Neural cell (in vitro differentiated cells): ENCODE measurements around the gene PNPLA7. TPM values are rescaled to one million over a fixed set of nuclear protein-coding genes. Genes with fewer than 3 reads are reported as not detected.

Experiments used
- H2AFZ ChIP-seq: fragments of 200-600, 300-800 bp; sonication (generic), shearing (Covaris generic); 2 replicates; pipeline ENCODE4 v1.6.0; 2014; ENCODE audit warnings: low read depth, mild to moderate bottlenecking, antibody characterized with exemption, low read length, moderate library complexity
- H3F3A ChIP-seq: fragments of 200-600 bp; shearing (Covaris generic); 2 replicates; pipeline ENCODE4 v1.6.1; 2016; ENCODE audit warnings: mild to moderate bottlenecking, moderate library complexity, mixed read lengths, antibody characterized with exemption, low read length; ENCODE audit not compliant: insufficient read depth, poor library complexity, severe bottlenecking
- H3K27ac ChIP-seq: fragments of 200-600, 300-800 bp; sonication (generic), shearing (Covaris generic); 2 replicates; pipeline ENCODE4 v1.5.1; 2014; ENCODE audit warnings: mild to moderate bottlenecking, low read length, moderate library complexity
- H3K27me3 ChIP-seq: fragments of 300-800, 200-600 bp; sonication (generic), shearing (Covaris generic); 2 replicates; pipeline ENCODE4 v1.6.0; 2014; ENCODE audit warnings: mild to moderate bottlenecking, low read depth, low read length, moderate library complexity; ENCODE audit not compliant: insufficient read depth
- H3K36me3 ChIP-seq: fragments of 300-800, 200-600 bp; sonication (generic), shearing (Covaris generic); 2 replicates; pipeline ENCODE4 v1.5.1; 2014; ENCODE audit warnings: mild to moderate bottlenecking, antibody characterized with exemption, low read length, moderate library complexity; ENCODE audit not compliant: insufficient read depth
- H3K4me2 ChIP-seq: fragments of 300-800, 200-600 bp; sonication (generic), shearing (Covaris generic); 2 replicates; pipeline ENCODE4 v1.6.0; 2014; ENCODE audit warnings: mild to moderate bottlenecking, low read length
- H3K4me3 ChIP-seq: fragments of 300-800, 200-600 bp; sonication (generic), shearing (Covaris generic); 2 replicates; pipeline ENCODE4 v1.5.1; 2014; ENCODE audit warnings: mild to moderate bottlenecking, low read length, moderate library complexity
- H3K79me2 ChIP-seq: fragments of 200-600 bp; shearing (Covaris generic); replicated peaks from 2 replicates; pipeline ENCODE4 v1.6.0; 2014; ENCODE audit warnings: mild to moderate bottlenecking, low read length, moderate library complexity; ENCODE audit not compliant: insufficient read depth
- H3K9ac ChIP-seq: fragments of 300-800, 200-600 bp; sonication (generic), shearing (Covaris generic); 2 replicates; pipeline ENCODE4 v1.6.1; 2016; ENCODE audit warnings: mild to moderate bottlenecking, low read length, mixed read lengths
- H3K9me2 ChIP-seq: fragments of 200-600 bp; shearing (Covaris generic); 2 replicates; pipeline ENCODE4 v1.6.1; 2016; ENCODE audit warnings: mild to moderate bottlenecking, low read length, mixed read lengths; ENCODE audit not compliant: insufficient read depth
- H3K9me3 ChIP-seq: fragments of 200-600, 300-800 bp; sonication (generic), shearing (Covaris generic); 2 replicates; pipeline ENCODE4 v1.6.1; 2016; ENCODE audit warnings: mild to moderate bottlenecking, mixed run types, low read length, moderate library complexity, mixed read lengths
- H4K20me1 ChIP-seq: fragments of 200-600 bp; shearing (Covaris generic); 2 replicates; pipeline ENCODE4 v1.6.1; 2016; ENCODE audit warnings: mild to moderate bottlenecking, mixed run types; ENCODE audit not compliant: insufficient read depth
- CTCF ChIP-seq: fragments of 450-650 bp; IDR thresholded peaks from 2 replicates; pipeline ENCODE4 v1.5.1; 2014; ENCODE audit warnings: antibody characterized with exemption, mild to moderate bottlenecking, moderate library complexity; ENCODE audit not compliant: poor library complexity, severe bottlenecking
- EP300 ChIP-seq: fragments of 450-650 bp; conservative IDR thresholded peaks from 2 replicates; pipeline ENCODE4 v1.6.1; 2014; ENCODE audit warnings: antibody characterized with exemption, mild to moderate bottlenecking, moderate library complexity; ENCODE audit not compliant: poor library complexity, severe bottlenecking
- EZH2 ChIP-seq: fragments of 200-600, 300-800 bp; shearing (Covaris generic), sonication (generic); IDR thresholded peaks from 2 replicates; pipeline ENCODE4 v1.6.1; 2014; ENCODE audit warnings: antibody characterized with exemption, low read length, borderline replicate concordance, mild to moderate bottlenecking; ENCODE audit not compliant: insufficient read depth, poor library complexity, severe bottlenecking
- MXI1 ChIP-seq: fragments of 450-650 bp; conservative IDR thresholded peaks from 2 replicates; pipeline ENCODE4 v1.6.1; 2014; ENCODE audit warnings: antibody characterized with exemption, mild to moderate bottlenecking; ENCODE audit not compliant: poor library complexity, severe bottlenecking
- POLR2AphosphoS5 ChIP-seq: IDR thresholded peaks from 2 replicates; pipeline ENCODE4 v1.6.1; 2012
- RAD21 ChIP-seq: fragments of 450-650 bp; conservative IDR thresholded peaks from 2 replicates; pipeline ENCODE4 v1.6.1; 2014; ENCODE audit warnings: antibody characterized with exemption, mild to moderate bottlenecking, moderate library complexity
- SMC3 ChIP-seq: fragments of 450-650 bp; conservative IDR thresholded peaks from 2 replicates; pipeline ENCODE4 v1.6.1; 2014; ENCODE audit warnings: antibody characterized with exemption, mild to moderate bottlenecking, moderate library complexity; ENCODE audit not compliant: poor library complexity
- TAF1 ChIP-seq: IDR thresholded peaks from 2 replicates; pipeline ENCODE4 v1.6.1; 2012; ENCODE audit warnings: low read depth
- polyA plus RNA-seq: library from polyadenylated mRNA; depleted of rRNA; stranded (reverse); fragments of >200 nt; gene quantifications from 2 replicates; pipeline ENCODE4 v1.2.3, GENCODE V29; 2014
- TF ChIP-seq, protein P1 (sequence below): IDR thresholded peaks from 2 replicates; pipeline ENCODE4 v1.6.1; 2012; ENCODE audit warnings: borderline replicate concordance

The PNPLA7 gene
- polyA plus RNA-seq, 1 donor from 2014 or later: 0.72 TPM

DNA sequence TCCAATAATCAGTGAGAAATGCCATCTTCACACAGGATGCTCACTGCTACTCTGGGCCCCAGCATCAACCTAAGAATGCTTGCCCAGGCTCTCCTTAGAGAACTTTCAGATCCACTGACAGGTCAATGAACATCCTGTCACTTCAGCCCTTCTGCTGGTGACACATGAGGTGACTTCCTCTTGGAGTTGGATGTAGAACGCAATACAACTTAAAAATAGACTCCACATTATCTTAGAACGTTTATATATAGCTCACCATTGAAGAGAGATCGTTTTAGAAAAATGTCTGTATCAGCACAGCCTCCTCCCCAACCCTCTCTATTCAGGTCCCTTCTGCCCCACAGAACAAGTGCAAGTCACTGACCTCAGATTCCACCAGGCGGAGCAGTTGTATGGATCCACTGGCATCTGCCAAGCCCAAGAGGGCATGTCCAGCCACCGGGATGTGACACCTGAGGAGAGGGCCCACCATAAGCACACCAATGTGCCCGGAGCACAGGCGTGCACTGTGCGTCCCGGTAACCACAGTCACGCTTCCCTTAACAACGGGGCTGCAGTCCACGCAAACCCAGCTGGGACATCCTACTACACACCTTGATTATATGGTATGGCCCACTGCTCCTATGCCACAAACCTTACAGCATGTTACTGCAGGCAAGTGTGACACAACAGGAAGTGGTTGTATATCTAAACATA lies 25.7 kb upstream of the PNPLA7 start:
- no peak overlapping the region for H3K27ac ChIP-seq

GRCh38 chr9:137575364-137575715 lies 25.1 kb upstream of the PNPLA7 start:
- Histone ChIP-seq H4K20me1 (no peaks in the 10 kb centered on the region), H3K9me2 (no peaks in the 10 kb centered on the region), H3K9me3 (no peaks in the 10 kb centered on the region), H3K4me3 (no peak overlapping the region), H3F3A (no peaks in the 10 kb centered on the region), H3K27ac (no peak overlapping the region), H3K79me2 (peaks cover 14% of the 10 kb centered on the region), H3K4me2 (no peak overlapping the region), H2AFZ (no peak overlapping the region), H3K36me3 (no peaks in the 10 kb centered on the region), H3K9ac (no peak overlapping the region), H3K27me3 (no peaks in the 10 kb centered on the region)
- TF ChIP-seq MXI1: no peak

More for the DNA sequence above, 25.7 kb upstream of the PNPLA7 start:
- Histone ChIP-seq H3K36me3 (no peaks in the 10 kb centered on the region), H3K9me3 (no peaks in the 10 kb centered on the region), H3F3A (no peaks in the 10 kb centered on the region), H3K27me3 (no peaks in the 10 kb centered on the region), H3K4me3 (no peak overlapping the region), H3K9ac (no peak overlapping the region), H3K4me2 (no peak overlapping the region), H4K20me1 (no peaks in the 10 kb centered on the region), H3K79me2 (peaks cover 14% of the 10 kb centered on the region), H3K9me2 (no peaks in the 10 kb centered on the region), H2AFZ (no peak overlapping the region)
- TF ChIP-seq MXI1 (no peak), RAD21 (no peak), SMC3 (no peak), POLR2AphosphoS5 (no peak), CTCF (no peak), EP300 (no peak), TAF1 (no peak), EZH2 (no peak)
- TF ChIP-seq, protein P1, sequence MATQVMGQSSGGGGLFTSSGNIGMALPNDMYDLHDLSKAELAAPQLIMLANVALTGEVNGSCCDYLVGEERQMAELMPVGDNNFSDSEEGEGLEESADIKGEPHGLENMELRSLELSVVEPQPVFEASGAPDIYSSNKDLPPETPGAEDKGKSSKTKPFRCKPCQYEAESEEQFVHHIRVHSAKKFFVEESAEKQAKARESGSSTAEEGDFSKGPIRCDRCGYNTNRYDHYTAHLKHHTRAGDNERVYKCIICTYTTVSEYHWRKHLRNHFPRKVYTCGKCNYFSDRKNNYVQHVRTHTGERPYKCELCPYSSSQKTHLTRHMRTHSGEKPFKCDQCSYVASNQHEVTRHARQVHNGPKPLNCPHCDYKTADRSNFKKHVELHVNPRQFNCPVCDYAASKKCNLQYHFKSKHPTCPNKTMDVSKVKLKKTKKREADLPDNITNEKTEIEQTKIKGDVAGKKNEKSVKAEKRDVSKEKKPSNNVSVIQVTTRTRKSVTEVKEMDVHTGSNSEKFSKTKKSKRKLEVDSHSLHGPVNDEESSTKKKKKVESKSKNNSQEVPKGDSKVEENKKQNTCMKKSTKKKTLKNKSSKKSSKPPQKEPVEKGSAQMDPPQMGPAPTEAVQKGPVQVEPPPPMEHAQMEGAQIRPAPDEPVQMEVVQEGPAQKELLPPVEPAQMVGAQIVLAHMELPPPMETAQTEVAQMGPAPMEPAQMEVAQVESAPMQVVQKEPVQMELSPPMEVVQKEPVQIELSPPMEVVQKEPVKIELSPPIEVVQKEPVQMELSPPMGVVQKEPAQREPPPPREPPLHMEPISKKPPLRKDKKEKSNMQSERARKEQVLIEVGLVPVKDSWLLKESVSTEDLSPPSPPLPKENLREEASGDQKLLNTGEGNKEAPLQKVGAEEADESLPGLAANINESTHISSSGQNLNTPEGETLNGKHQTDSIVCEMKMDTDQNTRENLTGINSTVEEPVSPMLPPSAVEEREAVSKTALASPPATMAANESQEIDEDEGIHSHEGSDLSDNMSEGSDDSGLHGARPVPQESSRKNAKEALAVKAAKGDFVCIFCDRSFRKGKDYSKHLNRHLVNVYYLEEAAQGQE: no peak

GRCh38 chr9:137574192-137574591 lies 24.0 kb upstream of the PNPLA7 start:
- Histone ChIP-seq H3K9me3 (no peaks in the 10 kb centered on the region), H2AFZ (no peak overlapping the region), H4K20me1 (no peaks in the 10 kb centered on the region), H3K79me2 (peaks cover 14% of the 10 kb centered on the region), H3F3A (no peaks in the 10 kb centered on the region), H3K27me3 (no peaks in the 10 kb centered on the region), H3K4me2 (no peak overlapping the region), H3K27ac (no peak overlapping the region), H3K9me2 (no peaks in the 10 kb centered on the region), H3K36me3 (no peaks in the 10 kb centered on the region), H3K4me3 (no peak overlapping the region), H3K9ac (no peak overlapping the region)
- TF ChIP-seq, protein P1: no peak
- no peak for TF ChIP-seq RAD21
- no peak for TF ChIP-seq EP300
- TF ChIP-seq POLR2AphosphoS5: no peak
- TF ChIP-seq CTCF: no peak
- no peak for TF ChIP-seq SMC3
- no peak for TF ChIP-seq EZH2
- TF ChIP-seq TAF1: no peak
- TF ChIP-seq MXI1: no peak
